Measurements from ENCODE around the gene RAD51B.

- TF ChIP-seq POLR2AphosphoS5 (IDR thresholded peaks at IDR 0.05; ENCODE audit: low read depth, low read length) (no peak), POLR2A (IDR thresholded peaks at IDR 0.05; ENCODE audit: low read depth, low read length) (no peak), TAF1 (IDR thresholded peaks at IDR 0.05; ENCODE audit: low read depth, low read length) (no peak), PAX5 (IDR thresholded peaks at IDR 0.05; ENCODE audit: insufficient read depth, low read length, severe bottlenecking) (no peak), SPI1 (IDR thresholded peaks at IDR 0.05; ENCODE audit: low read depth, low read length) (no peak)
Measured at GRCh38 chr14:68556253-68556652, 736.7 kb downstream of the RAD51B start.

All from GM12891 (cell line).